GM10266 (cell line): ENCODE measurements around the gene TFDP2.
"Not testable (repeated sequence)": the region's sequence is repeated elsewhere in the genome, so short reads cannot be mapped to it uniquely, and the experiment has no call there.

Source experiments
- DNase-seq: peaks from one replicate; pipeline ENCODE4 v3.0.0; 2012; ENCODE audit errors: extremely low spot score
- TF ChIP-seq, protein P1 (sequence below): IDR thresholded peaks from 2 replicates; pipeline ENCODE4 v1.5.1; 2012; ENCODE audit warnings: mild to moderate bottlenecking, low read depth; ENCODE audit not compliant: control insufficient read depth, insufficient read depth; ENCODE audit errors: missing control alignments

The TFDP2 gene

DNA sequence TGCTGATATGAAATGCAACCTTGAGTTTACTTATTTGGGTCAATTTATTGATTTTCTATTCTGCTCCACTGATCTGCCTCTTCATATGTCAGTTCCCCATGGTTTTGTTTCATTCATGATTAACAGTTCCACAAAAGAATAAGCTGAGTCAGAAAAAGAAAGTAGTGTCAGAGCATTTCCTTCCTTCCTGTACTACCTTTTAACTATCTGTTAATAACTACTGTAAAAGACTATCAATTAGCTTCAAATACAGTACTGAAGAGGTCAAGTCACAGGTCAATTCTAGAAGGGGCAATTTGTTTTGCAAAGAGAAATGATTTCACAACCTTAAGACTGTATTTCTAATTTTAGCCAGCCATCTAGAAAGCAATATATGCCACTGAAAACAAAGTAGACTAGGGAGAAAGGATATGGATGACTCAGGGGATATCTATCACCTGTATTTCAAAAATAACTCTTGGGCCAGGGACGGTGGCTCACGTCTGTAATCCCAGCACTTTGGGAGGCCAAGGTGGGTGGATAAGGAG is 129.5 kb downstream of the TFDP2 start:
- TF ChIP-seq, protein P1, sequence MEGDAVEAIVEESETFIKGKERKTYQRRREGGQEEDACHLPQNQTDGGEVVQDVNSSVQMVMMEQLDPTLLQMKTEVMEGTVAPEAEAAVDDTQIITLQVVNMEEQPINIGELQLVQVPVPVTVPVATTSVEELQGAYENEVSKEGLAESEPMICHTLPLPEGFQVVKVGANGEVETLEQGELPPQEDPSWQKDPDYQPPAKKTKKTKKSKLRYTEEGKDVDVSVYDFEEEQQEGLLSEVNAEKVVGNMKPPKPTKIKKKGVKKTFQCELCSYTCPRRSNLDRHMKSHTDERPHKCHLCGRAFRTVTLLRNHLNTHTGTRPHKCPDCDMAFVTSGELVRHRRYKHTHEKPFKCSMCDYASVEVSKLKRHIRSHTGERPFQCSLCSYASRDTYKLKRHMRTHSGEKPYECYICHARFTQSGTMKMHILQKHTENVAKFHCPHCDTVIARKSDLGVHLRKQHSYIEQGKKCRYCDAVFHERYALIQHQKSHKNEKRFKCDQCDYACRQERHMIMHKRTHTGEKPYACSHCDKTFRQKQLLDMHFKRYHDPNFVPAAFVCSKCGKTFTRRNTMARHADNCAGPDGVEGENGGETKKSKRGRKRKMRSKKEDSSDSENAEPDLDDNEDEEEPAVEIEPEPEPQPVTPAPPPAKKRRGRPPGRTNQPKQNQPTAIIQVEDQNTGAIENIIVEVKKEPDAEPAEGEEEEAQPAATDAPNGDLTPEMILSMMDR: no peak
- peak; percentile 19 for DNase-seq

DNA sequence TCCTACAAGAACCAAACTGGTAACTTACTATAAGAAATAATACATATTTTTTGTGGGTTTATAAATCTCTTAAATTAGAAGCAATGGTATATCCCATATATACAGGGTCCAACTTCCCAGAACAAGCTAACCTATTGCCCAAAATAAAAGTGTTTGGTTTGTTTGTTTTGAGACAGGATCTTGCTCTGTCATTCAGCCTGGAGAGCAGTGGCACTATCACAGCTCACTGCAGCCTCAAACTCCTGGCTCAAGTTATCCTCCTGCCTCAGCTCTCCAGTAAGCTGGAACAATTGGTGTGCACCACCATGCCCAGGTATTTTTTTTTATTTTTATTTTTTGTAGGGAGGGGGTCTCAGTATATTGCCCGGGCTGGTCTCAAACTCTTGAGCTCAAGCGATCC is 135.4 kb downstream of the TFDP2 start:
- no peak for DNase-seq
- TF ChIP-seq, protein P1: no peak

DNA sequence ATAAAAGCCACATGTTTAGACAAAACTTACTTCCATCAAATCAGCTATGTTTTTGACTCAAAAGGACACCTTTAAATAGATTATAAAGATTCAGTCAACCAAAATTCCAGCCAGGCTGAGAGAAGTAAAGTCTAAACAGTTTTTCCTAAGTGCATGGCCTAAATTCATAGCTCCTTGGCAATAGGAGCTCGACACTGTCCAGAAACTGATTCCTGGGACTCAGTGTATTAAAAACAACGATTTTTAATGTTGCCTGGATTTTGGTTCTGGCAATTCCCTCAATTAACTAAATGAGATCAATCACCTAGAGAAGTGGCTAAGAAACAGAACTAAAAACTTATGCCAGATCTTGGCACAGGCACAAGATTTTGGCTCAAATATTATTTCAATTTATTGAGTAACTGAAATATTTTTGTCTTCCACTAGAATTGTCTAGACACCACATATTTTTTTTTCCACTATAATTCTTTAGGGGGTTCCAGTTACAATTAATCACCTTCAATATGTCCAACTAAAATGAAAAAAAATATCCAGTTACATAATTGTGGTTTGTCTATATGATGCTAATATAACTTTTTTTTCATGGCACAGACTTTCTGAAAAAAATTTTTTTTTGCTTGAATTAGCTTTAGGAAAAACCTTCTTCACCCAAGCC is 135.9 kb downstream of the TFDP2 start:
- no peak for DNase-seq
- TF ChIP-seq, protein P1: no peak

DNA sequence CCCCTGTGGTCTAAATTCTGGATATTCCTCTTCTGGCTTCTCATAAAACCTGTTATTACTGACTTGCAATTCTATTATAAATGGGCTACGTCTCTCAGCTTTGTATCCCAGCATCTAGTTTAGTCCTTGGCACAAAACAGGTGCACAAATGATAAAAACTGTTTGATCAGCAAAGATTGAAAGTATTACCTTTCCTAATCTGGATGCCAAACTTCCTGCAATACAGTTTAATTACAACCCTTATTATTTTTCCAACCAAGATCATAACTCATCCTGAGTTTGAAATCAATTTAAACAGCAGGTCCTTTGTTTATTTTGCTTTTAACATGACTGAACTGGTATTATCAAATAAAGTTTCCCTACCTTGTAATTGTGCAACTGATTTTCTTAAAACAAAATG is 140.3 kb downstream of the TFDP2 start:
- DNase-seq: no peak
- TF ChIP-seq, protein P1: no peak

DNA sequence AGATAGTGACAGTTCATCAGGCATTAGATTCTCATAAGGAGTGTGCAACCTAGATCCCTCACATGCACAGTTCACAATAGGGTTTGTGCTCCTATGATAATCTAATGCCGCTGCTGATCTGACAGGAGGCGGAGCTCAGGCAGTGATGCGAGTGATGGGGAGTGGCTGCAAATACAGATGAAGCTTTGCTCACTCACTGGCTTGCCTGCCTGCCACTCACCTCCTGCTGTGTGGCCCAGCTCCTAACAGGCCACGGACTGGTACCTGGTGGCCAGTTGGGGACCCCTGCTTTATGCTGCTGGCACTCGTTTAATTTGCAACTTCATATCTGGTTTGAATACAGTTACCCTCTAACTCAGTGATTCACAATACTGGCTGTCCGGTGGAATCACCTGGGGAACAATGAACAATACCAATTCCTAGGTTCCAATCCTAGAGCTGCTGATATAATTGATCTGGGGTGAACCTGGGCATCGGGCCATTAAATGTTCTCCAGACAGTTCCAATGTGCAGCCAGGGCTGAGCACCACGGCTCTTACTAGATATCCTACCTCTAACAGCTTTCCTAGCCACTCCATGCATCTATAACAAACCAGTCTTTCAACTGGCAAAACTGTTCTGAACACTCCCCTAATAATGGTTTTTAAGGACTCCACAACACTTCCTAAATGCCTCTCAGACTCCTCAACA is 141.5 kb downstream of the TFDP2 start:
- TF ChIP-seq, protein P1: no peak
- DNase-seq: no peak

DNA sequence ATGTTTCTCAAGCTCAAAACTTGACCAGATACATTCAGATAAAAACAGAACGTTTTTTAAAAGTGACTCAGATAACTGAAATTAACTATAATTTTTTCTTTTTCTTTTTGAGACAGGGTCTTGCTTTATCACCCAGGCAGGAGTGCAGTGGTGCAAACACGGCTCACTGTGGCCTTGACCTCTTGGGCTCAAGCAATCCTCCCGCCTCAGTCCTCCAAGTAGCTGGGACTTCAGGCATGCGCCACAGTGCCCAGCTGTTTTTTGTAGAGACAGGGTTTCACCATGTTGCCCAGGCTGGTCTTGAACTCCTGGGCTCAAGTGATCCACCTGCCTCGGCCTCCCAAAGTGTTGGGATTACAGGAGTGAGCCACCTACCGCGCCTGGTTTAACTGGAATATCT is 144.4 kb downstream of the TFDP2 start:
- not testable (repeated sequence) for DNase-seq

DNA sequence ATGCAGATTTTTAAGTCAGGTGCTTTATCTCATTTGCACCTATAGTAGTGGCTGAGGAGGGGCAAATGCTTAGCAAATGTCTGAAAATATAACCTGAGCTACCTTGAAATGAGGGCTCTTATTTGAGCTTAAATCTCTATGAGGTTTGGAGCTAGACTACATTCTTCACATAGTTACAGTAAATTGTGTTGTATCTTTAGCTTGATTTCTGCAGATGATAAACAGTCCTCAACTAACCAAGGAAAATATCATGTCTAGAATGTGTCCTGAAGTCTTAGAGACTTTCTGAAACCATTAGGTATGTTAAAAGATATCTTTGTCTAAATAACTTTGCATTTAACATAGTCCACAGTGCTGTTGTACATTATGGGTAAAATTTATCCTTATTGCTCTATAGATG is 145.3 kb downstream of the TFDP2 start:
- TF ChIP-seq, protein P1: no peak
- DNase-seq: no peak
